ENCODE data around the gene CGNL1. TPM values are rescaled to one million over a fixed set of nuclear protein-coding genes. Genes with fewer than 3 reads are reported as not detected.

The CGNL1 gene
- total RNA-seq, 4 donors from 2014 or later: 9.6 to 21.3 (median 13.1) TPM

- no peaks in the 10 kb centered on the region for H3K9me3 ChIP-seq
- H3K27me3 ChIP-seq: no peaks in the 10 kb centered on the region
- no peak for TF ChIP-seq POLR2A (IDR thresholded peaks at IDR 0.05; ENCODE audit: low read depth)
- no peak for TF ChIP-seq POLR2AphosphoS5 (IDR thresholded peaks at IDR 0.05)
- TF ChIP-seq EP300 (IDR thresholded peaks at IDR 0.05): no peak
- no peak for TF ChIP-seq CTCF (IDR thresholded peaks at IDR 0.05)
- intact Hi-C loops (cut with DNase I): no loop called here
- 90% methylated on average over 13 of the region's 13 CpGs for WGBS
- no peaks in the 10 kb centered on the region for H3K36me3 ChIP-seq
- no peak for DNase-seq (ENCODE audit: extremely low spot score)
- H3K4me3 ChIP-seq: no peak overlapping the region
- H3K27ac ChIP-seq (replicated peaks in 1 of 4): no peak overlapping the region
- peaks cover 0 to 18% (median 8%) of the 10 kb centered on the region in 4 donors for H3K4me1 ChIP-seq
Observed at GRCh38 chr15:57418635-57419034, 42.3 kb downstream of the CGNL1 start.

GRCh38 chr15:57419335-57419734 is 43.0 kb downstream of the CGNL1 start:
- no peak for TF ChIP-seq CTCF (IDR thresholded peaks at IDR 0.05)
- no peak for TF ChIP-seq POLR2AphosphoS5 (IDR thresholded peaks at IDR 0.05)
- no peak for TF ChIP-seq POLR2A (IDR thresholded peaks at IDR 0.05; ENCODE audit: low read depth)
- TF ChIP-seq EP300 (IDR thresholded peaks at IDR 0.05): no peak
- Histone ChIP-seq H3K4me1 (peaks cover 0 to 18% (median 8%) of the 10 kb centered on the region in 4 donors), H3K27me3 (no peaks in the 10 kb centered on the region), H3K36me3 (no peaks in the 10 kb centered on the region), H3K9me3 (no peaks in the 10 kb centered on the region), H3K27ac (replicated peaks in 1 of 4) (no peak overlapping the region), H3K4me3 (no peak overlapping the region)
- intact Hi-C loops (cut with DNase I): no loop called here
- 90% methylated on average over 2 of the region's 2 CpGs for WGBS
- DNase-seq (ENCODE audit: extremely low spot score): no peak

GRCh38 chr15:57421110-57421509 is 44.8 kb downstream of the CGNL1 start:
- DNase-seq (ENCODE audit: extremely low spot score): no peak
- TF ChIP-seq CTCF (IDR thresholded peaks at IDR 0.05) (no peak), EP300 (IDR thresholded peaks at IDR 0.05) (no peak), POLR2A (IDR thresholded peaks at IDR 0.05; ENCODE audit: low read depth) (no peak), POLR2AphosphoS5 (IDR thresholded peaks at IDR 0.05) (no peak)
- Histone ChIP-seq H3K36me3 (no peaks in the 10 kb centered on the region), H3K4me3 (no peak overlapping the region), H3K9me3 (no peaks in the 10 kb centered on the region), H3K4me1 (peaks cover 2 to 15% (median 5%) of the 10 kb centered on the region in 4 donors), H3K27ac (replicated peaks in 1 of 4) (no peak overlapping the region), H3K27me3 (no peaks in the 10 kb centered on the region)
- WGBS: 87% methylated on average over 3 of the region's 3 CpGs
- intact Hi-C loops (cut with DNase I): no loop called here

GRCh38 chr15:57421551-57421950 is 45.2 kb downstream of the CGNL1 start:
- intact Hi-C loops (cut with DNase I): no loop called here
- Histone ChIP-seq H3K27ac (replicated peaks in 1 of 4) (no peak overlapping the region), H3K9me3 (no peaks in the 10 kb centered on the region), H3K4me1 (peaks cover 1 to 10% (median 3%) of the 10 kb centered on the region in 4 donors), H3K36me3 (no peaks in the 10 kb centered on the region), H3K27me3 (no peaks in the 10 kb centered on the region), H3K4me3 (no peak overlapping the region)
- no peak for TF ChIP-seq POLR2AphosphoS5 (IDR thresholded peaks at IDR 0.05)
- TF ChIP-seq POLR2A (IDR thresholded peaks at IDR 0.05; ENCODE audit: low read depth): no peak
- no peak for TF ChIP-seq EP300 (IDR thresholded peaks at IDR 0.05)
- TF ChIP-seq CTCF (IDR thresholded peaks at IDR 0.05): no peak
- WGBS: 67% methylated on average over 6 of the region's 6 CpGs
- no peak for DNase-seq (ENCODE audit: extremely low spot score)

GRCh38 chr15:57422113-57422754 is 45.9 kb downstream of the CGNL1 start:
- no peaks in the 10 kb centered on the region for H3K36me3 ChIP-seq
- no peak for TF ChIP-seq POLR2A (IDR thresholded peaks at IDR 0.05; ENCODE audit: low read depth)
- no peak for TF ChIP-seq POLR2AphosphoS5 (IDR thresholded peaks at IDR 0.05)
- no peak for TF ChIP-seq EP300 (IDR thresholded peaks at IDR 0.05)
- no peak for TF ChIP-seq CTCF (IDR thresholded peaks at IDR 0.05)
- no peak for DNase-seq (ENCODE audit: extremely low spot score)
- no peak overlapping the region for H3K4me3 ChIP-seq
- no peaks in the 10 kb centered on the region for H3K9me3 ChIP-seq
- intact Hi-C loops (cut with DNase I): no loop called here
- no peak overlapping the region for H3K27ac ChIP-seq (replicated peaks in 1 of 4)
- no peaks in the 10 kb centered on the region for H3K27me3 ChIP-seq
- WGBS: 81% methylated on average over 2 of the region's 2 CpGs
- peaks cover 6 to 12% (median 8%) of the 10 kb centered on the region in 4 donors for H3K4me1 ChIP-seq

Data from esophagus muscularis mucosa (tissue), 4 donors.